HL-60/S4 treated with phorbol 12-myristate 13-acetate at 8.2 ng/mL for 4 days and 3 days (cell line): ENCODE results near the gene ROBO1.
"Not testable (repeated sequence)": the region's sequence is repeated elsewhere in the genome, so short reads cannot be mapped to it uniquely, and the experiment has no call there.

ENCODE experiments used
- in situ Hi-C: fragments of 300-500 bp; cut with MboI; formaldehyde crosslinking; loops from 2 replicates; pipeline ENCODE4 v1.15.0; 2022; ENCODE audit warnings: low sequenced_read_pairs

ROBO1 gene

DNA sequence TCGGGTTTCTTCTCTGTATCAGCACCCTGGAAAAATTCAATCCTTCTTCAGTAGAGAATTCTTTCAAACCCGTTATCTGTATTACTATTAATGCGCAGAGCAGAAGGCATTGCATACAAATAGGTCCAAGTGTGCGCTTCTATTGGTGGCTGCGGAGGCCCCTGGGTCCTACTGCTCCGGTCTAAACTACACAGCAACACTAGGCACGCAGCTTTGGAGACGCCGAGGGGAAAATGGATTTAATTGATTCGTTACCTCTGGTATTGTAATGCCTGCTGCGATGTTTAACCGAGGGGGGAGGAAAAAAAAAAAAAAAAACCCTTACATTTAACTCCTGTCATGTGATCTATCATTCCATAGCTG lies at the start of gene ROBO1:
Gene ROBO1, minus strand, starts transcription at position 94 of the 363 bp plus-strand sequence.
- in situ Hi-C loops, result no loop called here

DNA sequence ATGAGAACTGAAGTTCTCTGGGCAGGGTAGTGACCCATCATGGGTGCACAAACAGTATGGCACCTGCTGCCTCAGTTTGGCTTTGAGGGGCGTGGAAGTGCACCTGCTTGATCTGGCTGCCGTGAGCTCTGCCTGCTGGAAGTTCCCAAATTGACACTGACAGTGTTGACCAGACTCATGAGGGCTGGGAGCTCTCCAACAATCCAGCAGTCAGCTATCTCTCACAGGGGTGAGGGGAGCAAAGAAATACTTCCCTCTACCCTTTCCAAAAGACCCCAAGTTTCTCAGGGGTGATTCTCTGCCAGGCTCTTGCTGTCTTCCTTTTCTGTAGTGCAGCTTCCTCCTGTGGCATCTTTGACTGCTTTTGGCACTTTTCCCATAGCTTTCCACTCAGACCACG lies 49.4 kb upstream of the ROBO1 start:
- in situ Hi-C loops, result no loop called here

DNA sequence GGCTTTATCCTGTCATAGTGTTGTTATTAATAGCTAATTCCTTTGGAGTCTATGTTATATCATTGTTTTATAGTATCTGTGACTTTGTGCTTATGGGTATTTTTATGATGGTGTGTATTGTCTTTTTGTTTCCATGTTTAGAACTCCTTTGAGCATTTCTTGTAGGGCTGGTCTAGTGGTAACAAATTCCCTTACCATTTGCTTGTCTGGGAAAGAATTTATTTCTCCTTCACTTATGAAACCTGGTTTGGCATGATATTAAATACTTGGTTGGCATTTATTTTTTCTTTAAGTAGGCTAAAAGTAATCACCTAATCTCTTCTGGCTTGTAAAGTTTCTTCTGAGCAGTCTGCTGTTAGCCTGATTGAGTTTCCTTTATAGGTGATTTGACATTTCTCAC lies 47.7 kb upstream of the ROBO1 start:
- in situ Hi-C loops, result no loop called here

DNA sequence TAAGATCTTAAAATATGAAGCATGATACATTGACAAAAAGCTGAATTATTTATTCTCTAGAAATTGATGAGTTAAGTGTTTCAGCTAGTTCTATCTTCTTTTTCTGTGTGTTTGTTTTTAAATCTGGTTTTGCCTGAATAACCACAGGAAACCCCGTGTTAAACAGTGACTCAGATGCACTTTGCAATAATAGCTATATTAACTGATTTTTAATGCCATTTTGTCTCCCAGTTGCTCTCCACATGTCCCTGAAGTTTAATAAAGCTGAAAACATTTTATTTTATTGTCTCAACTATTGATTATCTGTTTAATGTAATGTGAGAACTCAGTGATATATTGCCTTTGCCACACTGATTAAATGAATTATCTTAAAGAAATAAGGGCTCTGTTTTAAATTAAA lies 42.8 kb upstream of the ROBO1 start:
- in situ Hi-C loops, result no loop called here

DNA sequence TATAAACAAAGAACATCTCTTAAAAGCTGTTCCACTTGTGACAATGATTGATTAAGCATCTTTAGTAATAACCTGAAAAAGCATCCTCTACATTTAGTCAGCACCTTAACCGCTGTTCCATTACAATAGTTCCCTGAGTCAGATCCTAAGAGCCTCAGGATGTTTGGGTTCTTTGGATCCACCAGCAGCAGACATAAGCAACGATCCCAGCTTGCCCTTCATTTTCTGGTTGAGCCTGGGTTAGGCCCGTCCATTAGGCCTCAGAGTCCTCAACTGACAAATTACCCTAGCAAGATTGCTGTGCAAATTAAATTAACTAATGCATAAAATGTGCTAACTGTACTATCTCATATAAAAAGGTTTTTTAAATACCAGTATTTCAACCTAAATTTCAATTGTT lies 42.3 kb upstream of the ROBO1 start:
- in situ Hi-C loops, result no loop called here

DNA sequence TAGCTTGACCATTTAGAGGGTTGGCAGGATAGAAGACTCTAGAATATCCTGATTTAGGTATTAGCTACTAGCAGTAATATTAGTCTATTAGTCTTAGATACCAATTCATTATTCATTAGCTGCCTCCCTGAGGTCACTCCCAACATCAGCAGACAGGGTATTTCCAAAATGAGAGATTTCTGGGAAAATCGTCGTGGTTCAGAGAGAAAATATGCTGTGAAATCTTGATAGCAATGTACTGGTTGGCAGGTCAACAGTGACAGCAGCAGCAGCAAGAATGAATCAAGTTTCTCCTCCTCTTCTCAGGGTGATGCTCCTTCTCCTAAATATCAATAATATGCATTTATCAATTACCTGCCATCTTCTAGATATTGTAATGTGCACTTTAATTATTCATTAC lies 41.3 kb upstream of the ROBO1 start:
- in situ Hi-C loops, result no loop called here

DNA sequence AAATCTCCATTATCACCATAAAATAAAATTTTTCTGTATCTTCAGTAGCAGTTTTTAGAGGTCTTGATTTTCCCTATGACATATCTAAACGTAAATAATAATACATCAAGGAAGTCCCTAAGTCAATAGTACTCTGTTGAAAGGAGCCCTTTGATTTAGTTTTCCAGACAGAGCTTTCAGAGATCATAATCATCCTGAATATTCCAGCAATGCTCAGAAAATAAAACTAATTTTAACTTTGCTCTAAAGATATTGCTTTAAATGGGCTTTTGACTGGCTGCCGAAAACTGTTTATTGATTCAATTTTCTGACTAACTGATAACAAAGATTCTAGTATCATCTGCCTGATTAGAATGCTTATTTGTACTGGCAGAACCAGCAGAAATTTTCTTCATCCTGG lies 40.7 kb upstream of the ROBO1 start:
- in situ Hi-C loops, result no loop called here

DNA sequence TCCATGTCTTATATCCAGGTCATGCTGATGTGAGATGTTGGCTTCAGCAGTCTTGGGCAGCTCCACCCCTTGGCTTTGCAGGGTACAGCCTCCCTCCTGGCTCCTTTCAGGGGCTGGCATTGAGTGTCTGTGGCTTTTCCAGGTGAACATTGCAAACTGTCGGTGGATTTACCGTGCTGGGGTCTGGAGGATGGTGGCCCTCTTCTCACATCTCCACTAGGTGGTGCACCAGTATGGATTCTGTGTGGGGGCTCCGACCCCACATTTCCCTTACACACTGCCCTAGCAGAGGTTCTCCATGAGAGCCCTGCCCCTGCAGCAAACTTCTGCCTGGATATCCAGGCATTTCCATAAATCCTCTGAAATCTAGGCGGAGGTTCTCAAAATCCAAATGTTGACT lies 22.4 kb upstream of the ROBO1 start:
- in situ Hi-C loops, result not testable (repeated sequence)

DNA sequence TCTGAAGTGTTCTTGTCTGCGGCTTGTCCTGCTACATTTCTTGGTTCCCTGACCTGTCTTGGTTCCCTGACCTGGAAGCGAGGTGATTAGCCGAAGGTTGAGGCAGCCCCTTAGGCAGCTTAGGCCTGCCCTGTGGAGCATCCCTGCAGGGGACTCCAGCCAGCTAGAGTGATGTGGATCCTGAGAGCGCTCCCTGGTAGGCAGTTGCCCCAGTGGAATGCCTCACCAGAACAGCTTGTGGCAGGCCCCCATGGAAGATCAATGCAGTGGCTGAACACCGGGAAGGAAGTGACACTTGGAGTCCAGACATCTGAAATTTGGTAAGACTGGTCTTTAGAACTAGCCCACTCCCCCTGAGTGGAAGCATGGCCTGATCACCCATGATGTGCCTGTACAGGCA lies 5.5 kb upstream of the ROBO1 start:
- in situ Hi-C loops, result no loop called here

DNA sequence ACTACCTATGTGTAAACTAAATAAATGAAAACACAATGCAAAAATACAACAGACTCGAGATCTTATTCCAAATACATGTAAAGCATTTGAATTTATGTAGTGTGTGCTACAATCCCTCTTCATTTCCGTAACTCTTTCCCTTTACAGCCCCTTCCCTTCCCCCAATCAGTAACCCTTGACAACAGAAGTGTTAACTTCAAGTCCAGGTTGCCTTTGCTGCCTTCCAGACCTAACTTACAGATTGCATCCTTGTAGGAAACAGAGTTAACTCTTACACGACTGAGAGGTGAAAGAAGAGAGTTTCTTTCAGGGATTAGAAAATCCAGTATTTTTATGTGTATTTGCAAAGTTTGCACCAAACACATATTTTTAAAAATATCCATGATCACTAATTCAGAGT lies 1.4 kb upstream of the ROBO1 start:
- in situ Hi-C loops, result no loop called here

DNA sequence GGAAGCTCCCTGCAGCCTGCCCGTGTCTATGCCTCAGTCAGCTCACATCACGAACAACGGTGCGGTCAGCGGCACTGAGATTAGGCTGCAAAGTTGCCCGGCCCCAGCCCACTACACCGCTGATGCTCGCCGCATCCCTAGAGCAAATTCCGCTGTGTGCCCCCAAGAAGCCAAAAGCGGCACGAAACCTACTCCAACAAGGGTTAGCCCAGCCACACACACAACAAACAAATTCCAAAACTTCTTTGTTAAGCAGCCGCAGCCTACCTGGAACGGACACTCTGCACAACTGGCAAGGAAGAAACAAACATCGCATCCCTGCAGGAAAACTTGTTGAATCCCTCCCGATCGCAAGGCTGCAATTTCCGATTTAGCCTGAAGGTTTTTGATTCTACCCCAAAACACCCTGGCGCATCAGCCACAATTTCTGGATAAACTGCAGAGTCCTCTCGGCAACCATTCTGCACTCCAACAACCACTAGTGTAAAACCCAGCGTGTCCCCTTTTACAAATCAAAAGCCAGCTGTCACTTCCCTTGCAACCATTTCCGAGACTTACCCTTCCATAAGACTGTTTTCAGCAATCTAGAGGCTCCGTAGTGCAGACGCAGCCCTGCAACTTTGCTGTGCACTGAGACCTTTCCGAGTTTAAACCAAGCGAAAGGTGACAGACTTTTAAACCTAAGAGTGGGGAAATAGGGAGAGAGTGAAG lies 449 bp downstream of the ROBO1 start:
- in situ Hi-C loops, result no loop called here

DNA sequence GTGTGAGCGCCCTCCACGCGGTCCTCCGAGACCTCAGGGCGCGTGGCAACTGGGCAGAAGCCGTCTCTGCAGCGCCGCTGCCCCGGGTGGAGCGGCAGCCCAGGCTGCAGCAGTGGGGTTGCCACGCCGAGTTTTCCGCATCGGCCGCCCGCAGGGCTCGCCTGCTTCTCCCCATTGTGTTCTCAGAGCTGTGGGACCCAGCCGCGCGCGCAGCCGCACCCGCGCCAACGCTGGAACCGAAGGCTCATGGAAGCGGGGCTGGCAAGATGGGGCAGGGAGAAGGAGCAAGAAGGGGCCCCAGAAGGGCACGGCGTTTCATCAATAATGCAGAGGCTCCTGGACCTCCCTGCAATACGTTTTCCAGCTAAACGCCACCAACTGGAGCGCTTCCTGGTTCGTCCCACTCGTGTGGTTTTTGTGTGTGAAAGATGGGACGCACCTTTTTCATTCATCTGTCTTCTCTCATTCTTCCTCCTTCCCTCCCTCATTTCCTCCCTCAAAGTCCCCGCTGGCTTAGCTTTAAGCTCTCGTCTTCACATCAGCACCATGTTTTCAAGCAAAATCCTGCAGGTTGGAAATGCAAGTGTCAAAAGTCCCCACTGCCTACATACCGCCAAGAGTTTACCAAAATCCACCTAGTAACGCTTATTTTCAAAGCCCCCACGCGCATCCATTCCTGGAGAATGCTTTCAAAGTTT lies 1.2 kb downstream of the ROBO1 start:
- in situ Hi-C loops, result no loop called here

DNA sequence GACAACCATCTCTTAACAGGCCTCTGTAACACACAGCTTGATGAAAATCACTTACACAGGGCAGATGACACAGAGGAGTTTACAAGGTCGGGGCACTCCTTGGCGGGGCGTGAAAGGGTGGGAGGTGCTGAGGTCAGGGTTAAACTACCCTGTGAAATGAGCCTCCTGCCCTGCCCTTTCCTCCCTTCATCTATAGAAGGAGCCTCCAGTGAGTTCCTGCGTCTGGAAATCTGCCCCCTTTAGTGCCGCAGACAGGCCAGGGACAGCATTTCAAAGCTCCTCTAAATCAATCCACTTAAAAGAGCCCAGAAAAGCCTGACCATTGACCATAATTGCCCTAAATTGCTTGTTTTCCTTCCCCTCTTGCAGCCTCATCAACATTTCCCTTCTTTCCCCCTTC lies 1.9 kb downstream of the ROBO1 start:
- in situ Hi-C loops, result no loop called here

DNA sequence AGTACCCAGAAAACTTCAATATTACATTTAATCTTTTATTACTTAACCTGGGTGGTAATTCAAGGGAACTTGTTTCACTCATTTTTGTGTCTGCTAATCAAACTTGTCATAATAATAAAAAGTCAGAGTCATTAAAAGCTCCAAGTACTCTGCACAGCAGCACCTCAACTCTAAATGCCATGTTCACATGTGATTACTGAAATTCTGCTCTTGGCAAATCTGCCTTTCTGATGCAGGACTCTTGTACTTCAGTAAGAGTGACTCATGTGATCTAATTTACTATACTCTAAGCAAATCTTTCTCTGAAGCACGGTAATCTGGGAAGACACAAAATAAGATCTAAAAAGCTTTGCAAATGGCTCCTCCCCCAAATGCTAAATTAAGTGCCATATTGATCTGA lies 6.4 kb downstream of the ROBO1 start:
- in situ Hi-C loops, result no loop called here

DNA sequence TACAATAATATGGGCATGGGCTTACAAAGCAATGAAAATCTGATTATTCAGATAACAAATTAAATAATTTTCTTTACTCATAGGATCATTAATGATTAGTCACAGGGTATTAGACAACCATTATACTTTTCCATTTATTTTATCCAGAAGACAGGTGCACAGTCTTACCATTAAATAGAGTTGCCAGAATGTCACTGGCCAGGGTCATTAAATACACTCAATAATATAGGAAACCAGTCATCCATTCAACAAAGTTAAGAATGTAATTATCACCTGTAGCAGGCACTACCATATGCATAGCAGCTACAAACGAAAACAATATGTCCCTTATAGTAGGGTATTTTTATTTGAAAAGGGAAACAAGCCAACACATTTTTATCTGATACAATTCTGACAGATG lies 16.1 kb downstream of the ROBO1 start:
- in situ Hi-C loops, result no loop called here

DNA sequence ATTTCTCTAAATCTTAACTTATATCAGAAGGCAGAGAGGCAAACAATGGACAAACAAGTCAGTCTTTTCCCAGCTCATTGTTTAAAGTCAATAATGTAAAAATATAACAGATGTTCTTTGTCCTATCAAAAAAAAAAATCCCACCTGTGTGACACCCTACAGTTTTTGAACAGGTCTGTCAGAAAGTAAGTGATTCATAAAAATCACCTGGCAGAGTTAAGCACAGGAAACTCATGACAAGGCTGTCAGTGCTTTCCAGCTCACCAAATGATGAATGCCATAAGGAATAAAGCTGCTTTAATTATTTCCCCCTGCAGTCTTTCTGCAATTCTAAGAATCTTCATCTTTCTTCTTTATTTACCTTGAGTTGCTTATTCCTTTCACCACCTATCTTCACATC lies 30.3 kb downstream of the ROBO1 start:
- in situ Hi-C loops, result no loop called here

DNA sequence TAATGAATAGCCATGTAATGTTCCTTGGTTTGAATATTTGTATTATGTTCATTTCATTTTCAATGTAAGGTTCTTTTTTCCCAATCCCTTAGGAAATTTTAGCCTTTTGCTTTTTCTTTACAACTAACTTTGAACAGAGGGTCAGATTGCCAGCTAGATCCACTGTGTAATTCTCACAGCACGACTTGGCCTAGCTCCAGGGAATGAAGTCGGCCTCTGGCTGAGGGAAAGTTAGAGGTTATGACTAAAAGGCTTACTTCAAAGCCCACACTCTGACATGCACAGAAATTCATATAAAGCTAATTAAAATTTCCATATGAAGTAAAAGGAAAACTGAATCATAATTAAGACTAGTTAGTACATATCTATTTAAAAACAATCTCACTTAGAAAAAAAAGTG lies 38.7 kb downstream of the ROBO1 start:
- in situ Hi-C loops, result no loop called here

DNA sequence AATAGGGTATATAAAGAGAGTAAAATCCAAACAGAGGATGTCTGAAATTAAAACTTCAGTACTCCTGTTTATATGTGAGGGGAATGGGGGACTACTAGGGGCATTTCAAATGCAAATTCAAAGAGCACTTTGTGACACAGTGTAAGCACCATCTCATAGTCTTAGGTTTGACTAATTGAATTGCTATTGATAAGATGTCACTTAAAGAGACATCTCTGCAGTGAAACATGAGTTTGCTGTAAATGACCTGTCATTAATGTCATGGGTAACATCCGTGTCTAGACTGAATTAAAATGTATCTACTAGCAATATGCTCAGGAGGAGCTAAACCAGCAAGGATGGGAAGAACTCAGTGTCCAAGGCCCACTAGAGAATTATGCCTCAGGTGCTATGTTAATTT lies 41.0 kb downstream of the ROBO1 start:
- in situ Hi-C loops, result no loop called here

DNA sequence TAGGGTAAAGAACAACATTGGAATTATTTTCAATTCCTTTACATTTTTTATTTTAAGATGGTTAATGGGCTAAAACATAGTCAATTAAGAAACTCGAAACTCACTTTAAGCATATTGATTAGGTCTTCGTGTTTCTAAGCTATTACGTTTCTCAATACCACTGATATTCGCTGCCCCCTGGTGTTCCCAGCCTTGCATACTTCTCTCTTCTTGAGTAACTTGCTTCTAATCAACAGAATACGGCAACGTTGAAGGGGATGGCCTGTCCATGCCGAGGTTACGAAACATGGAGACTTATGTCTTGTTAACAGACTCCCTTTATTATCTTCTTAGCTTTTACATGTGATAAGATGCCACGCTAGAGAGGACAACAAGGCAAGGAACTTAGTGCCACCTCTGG lies 43.6 kb downstream of the ROBO1 start:
- in situ Hi-C loops, result no loop called here

DNA sequence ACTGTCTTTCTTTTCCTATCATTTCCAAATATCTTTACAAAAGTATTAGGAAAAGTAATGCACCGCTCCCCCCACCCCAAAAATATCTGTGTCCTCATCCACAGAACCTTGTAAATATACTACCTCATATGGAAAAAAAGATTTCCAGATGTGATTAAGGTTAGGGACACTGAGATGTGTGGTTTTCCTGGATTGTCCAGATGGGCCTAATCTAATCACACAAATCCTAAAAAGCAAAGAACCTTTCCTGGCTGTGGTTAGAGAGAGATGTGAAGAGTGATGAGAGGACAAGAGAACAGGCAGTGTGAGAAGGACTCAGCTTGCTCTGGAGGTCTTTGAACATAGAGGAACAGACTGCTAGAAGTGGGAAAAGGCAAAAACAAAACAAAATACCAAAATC lies 77.7 kb downstream of the ROBO1 start:
- in situ Hi-C loops, result no loop called here

DNA sequence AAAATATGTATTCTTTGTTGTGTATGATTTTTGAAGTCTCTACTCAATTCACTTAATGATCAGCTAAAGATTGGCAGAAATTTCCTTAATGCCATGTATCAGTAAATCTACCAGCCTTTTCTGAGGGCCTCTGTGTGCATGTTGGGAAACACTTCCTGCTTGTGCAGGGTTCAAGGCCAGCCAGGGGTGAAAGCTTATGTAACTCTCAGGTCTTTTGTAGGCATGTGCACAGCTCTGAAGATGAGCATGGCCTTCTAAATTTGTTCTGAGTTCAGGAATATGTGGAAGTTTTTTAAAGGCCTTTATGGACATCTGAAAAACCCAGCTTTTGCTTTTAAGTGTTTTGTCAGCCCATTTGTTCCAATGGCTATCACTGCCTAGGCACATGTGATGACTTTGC lies 82.7 kb downstream of the ROBO1 start:
- in situ Hi-C loops, result no loop called here

DNA sequence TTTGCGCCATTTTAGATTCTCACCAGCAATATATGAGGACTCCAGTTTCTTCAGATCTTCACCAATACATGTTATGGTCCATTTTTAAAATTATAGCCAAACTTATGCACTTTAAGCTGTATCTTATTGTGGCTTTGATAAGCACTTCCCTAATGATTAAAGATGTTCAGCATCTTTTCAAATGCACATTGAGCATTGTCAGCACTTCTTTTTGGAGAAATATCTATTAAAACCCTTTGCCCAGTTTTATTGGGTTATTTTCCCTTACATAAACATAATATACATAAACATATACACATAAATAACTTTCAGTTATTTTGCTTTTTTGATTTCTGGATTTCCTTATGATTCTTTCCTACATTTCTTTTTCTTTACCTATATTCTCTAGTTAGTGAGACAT lies 83.8 kb downstream of the ROBO1 start:
- in situ Hi-C loops, result no loop called here

DNA sequence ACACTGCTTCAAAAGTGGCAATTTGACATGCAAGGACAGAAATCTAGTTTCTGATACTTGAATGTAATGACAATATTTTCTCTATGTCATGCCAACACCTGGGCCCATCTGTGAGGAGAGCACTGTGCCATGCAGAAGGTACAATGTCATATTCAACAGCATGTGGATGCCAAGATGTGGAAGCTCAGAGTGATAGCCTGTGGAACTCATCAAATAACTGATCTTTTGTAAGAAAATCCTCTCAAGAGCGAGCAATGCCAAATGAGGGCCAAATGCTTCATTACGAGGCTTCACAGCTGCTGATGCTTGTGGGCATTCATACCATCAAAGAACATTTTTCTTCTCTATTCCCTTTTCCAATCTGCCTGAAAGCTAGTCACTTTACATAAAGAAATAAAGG lies 95.1 kb downstream of the ROBO1 start:
- in situ Hi-C loops, result no loop called here
